TTC549 (cell line): Measurements from ENCODE around the gene CDKAL1.
A peak's percentile ranks its signal among the peaks of the same experiment; 100 is the strongest.
"Not testable (repeated sequence)": the region's sequence is repeated elsewhere in the genome, so short reads cannot be mapped to it uniquely, and the experiment has no call there.

Experiments used
- FAIRE-seq: peaks from 2 replicates; lab custom pipeline; 2012; peaks lifted over from hg19 to GRCh38; lab: Jason Lieb, UNC

The CDKAL1 gene

GRCh38 chr6:20534295-20535262, at the start of gene CDKAL1:
TSS of gene CDKAL1 (plus strand) at chr6:20534457. CDS start at chr6:20546351, 11,894 bp downstream.
- FAIRE-seq, result peak; percentile 73

GRCh38 chr6:20486641-20487040, 47.6 kb upstream of the CDKAL1 start:
- FAIRE-seq, result no peak

GRCh38 chr6:20487669-20488375, 46.4 kb upstream of the CDKAL1 start:
- FAIRE-seq, result no peak

- no peak for FAIRE-seq
Observed at GRCh38 chr6:20490591-20490990, 43.7 kb upstream of the CDKAL1 start.

- no peak for FAIRE-seq
Observed at GRCh38 chr6:20492099-20492498, 42.2 kb upstream of the CDKAL1 start.

GRCh38 chr6:20497216-20498040, 36.8 kb upstream of the CDKAL1 start:
- no peak for FAIRE-seq

- FAIRE-seq, result no peak
Observed at GRCh38 chr6:20498041-20498385, 36.2 kb upstream of the CDKAL1 start.

GRCh38 chr6:20509212-20509611, 25.0 kb upstream of the CDKAL1 start:
- no peak for FAIRE-seq

GRCh38 chr6:20511852-20512251, 22.4 kb upstream of the CDKAL1 start:
- no peak for FAIRE-seq

GRCh38 chr6:20525208-20525607, 9.0 kb upstream of the CDKAL1 start:
- FAIRE-seq, result not testable (repeated sequence)

- FAIRE-seq, result not testable (repeated sequence)
Observed at GRCh38 chr6:20529086-20529448, 5.2 kb upstream of the CDKAL1 start.

GRCh38 chr6:20532881-20533280, 1.4 kb upstream of the CDKAL1 start:
- no peak for FAIRE-seq

GRCh38 chr6:20533746-20534294, 437 bp upstream of the CDKAL1 start:
- FAIRE-seq, result no peak

- FAIRE-seq, result no peak
Observed at GRCh38 chr6:20538131-20538662, 3.9 kb downstream of the CDKAL1 start.

- no peak for FAIRE-seq
Observed at GRCh38 chr6:20538907-20539306, 4.7 kb downstream of the CDKAL1 start.

GRCh38 chr6:20539387-20539786, 5.1 kb downstream of the CDKAL1 start:
- FAIRE-seq, result no peak

- FAIRE-seq, result no peak
Observed at GRCh38 chr6:20540683-20541082, 6.4 kb downstream of the CDKAL1 start.

- no peak for FAIRE-seq
Observed at GRCh38 chr6:20541382-20541781, 7.1 kb downstream of the CDKAL1 start.

- no peak for FAIRE-seq
Observed at GRCh38 chr6:20542927-20543602, 8.8 kb downstream of the CDKAL1 start.

- no peak for FAIRE-seq
Observed at GRCh38 chr6:20548264-20548663, 14.0 kb downstream of the CDKAL1 start.

GRCh38 chr6:20549398-20549797, 15.1 kb downstream of the CDKAL1 start:
- FAIRE-seq, result not testable (repeated sequence)
